ENCODE results near the gene IFT52. TPM values are rescaled to one million over a fixed set of nuclear protein-coding genes. Genes with fewer than 3 reads are reported as not detected.
A peak's percentile ranks its signal among the peaks of the same experiment; 100 is the strongest.

IFT52 gene
- total RNA-seq, 1 experiment from 2014 or later = 70.5 TPM

DNA sequence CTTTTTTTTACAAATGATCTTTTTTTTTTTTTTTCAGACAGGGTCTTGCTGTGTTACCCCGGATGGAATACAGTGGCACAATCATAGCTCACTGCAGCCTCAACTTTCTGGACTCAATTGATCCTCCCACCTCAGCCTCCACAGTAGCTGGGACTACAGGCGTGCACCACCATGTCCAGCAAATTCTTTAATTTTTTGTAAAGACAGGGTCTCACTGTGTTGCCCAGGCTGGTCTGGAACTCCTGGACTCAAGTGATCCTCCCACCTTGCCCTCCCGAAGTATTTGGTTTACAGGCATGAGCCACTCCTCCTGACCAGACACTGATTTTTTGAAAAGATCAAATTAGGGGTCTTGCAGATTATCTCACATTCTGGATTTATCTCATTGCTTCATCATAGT, 65.2 kb downstream of the IFT52 start:
- POLR2A ChIA-PET = no interaction called here
- CTCF ChIA-PET = interaction anchor here (0.7 kb wide), 1 partner anchor 542 kb away, joined by 4 read pairs; no protein-coding TSS in a partner anchor
- peaks cover 23% of the 10 kb centered on the region for H3K36me3 Mint-ChIP-seq (ENCODE audit: insufficient read depth, unreplicated experiment)
- no peaks in the 10 kb centered on the region for H3K27me3 Mint-ChIP-seq (ENCODE audit: insufficient read depth, unreplicated experiment)
- H3K27ac Mint-ChIP-seq (ENCODE audit: unreplicated experiment) = peak overlapping the region; percentile 100
- Histone ChIP-seq H3K9me3 (0 out of 2 replicates have a peak, but pooled peaks cover 3% of the 10 kb centered on the region), H3K27me3 (replicated peaks; ENCODE audit: control insufficient read depth, insufficient read depth, low read length) (no peaks in the 10 kb centered on the region), H3K4me1 (peaks cover 31% of the 10 kb centered on the region), H3K36me3 (ENCODE audit: control insufficient read depth, insufficient read depth, low read length) (no peaks in the 10 kb centered on the region), H3K4me3 (ENCODE audit: low read depth, low read length) (no peak overlapping the region)
- TF ChIP-seq, protein P1, sequence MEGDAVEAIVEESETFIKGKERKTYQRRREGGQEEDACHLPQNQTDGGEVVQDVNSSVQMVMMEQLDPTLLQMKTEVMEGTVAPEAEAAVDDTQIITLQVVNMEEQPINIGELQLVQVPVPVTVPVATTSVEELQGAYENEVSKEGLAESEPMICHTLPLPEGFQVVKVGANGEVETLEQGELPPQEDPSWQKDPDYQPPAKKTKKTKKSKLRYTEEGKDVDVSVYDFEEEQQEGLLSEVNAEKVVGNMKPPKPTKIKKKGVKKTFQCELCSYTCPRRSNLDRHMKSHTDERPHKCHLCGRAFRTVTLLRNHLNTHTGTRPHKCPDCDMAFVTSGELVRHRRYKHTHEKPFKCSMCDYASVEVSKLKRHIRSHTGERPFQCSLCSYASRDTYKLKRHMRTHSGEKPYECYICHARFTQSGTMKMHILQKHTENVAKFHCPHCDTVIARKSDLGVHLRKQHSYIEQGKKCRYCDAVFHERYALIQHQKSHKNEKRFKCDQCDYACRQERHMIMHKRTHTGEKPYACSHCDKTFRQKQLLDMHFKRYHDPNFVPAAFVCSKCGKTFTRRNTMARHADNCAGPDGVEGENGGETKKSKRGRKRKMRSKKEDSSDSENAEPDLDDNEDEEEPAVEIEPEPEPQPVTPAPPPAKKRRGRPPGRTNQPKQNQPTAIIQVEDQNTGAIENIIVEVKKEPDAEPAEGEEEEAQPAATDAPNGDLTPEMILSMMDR (IDR thresholded peaks at IDR 0.05; ENCODE audit: insufficient read depth in 1 of 2, low read depth in 1 of 2, low read length in 1 of 2, severe bottlenecking in 1 of 2, unreplicated experiment in 1 of 2) = no peak
- DNase-seq = peak in 1 of 2 experiments; percentile 21
- no peaks in the 10 kb centered on the region for H3K9me3 Mint-ChIP-seq (ENCODE audit: unreplicated experiment)
- BruUV-seq (replicated peaks) = no TSS peak
- H3K4me1 Mint-ChIP-seq (ENCODE audit: low read depth, unreplicated experiment) = no peaks in the 10 kb centered on the region
- intact Hi-C loops (cut with micrococcal nuclease; ENCODE audit: unreplicated experiment) = no loop called here
- H3K4me3 Mint-ChIP-seq (ENCODE audit: unreplicated experiment) = peak overlapping the region; percentile 100

GRCh38 chr20:43658069-43658722, 67.5 kb downstream of the IFT52 start:
- H3K36me3 ChIP-seq (ENCODE audit: control insufficient read depth, insufficient read depth, low read length) = no peaks in the 10 kb centered on the region
- no peaks in the 10 kb centered on the region for H3K27me3 Mint-ChIP-seq (ENCODE audit: insufficient read depth, unreplicated experiment)
- BruUV-seq (replicated peaks) = no TSS peak
- no peaks in the 10 kb centered on the region for H3K27me3 ChIP-seq (replicated peaks; ENCODE audit: control insufficient read depth, insufficient read depth, low read length)
- peaks cover 7% of the 10 kb centered on the region for H3K4me1 Mint-ChIP-seq (ENCODE audit: low read depth, unreplicated experiment)
- H3K4me3 Mint-ChIP-seq (ENCODE audit: unreplicated experiment) = peak overlapping the region; percentile 100
- H3K4me3 ChIP-seq (ENCODE audit: low read depth, low read length) = peak overlapping the region; percentile 78
- peaks cover 28% of the 10 kb centered on the region for H3K4me1 ChIP-seq
- CTCF ChIA-PET = interaction anchor here (0.7 to 1.0 kb wide), 3 partner anchors 116 to 273 kb away, joined by 3 read pairs; no protein-coding TSS in a partner anchor
- POLR2A ChIA-PET = no interaction called here
- peak; percentile 67 to 68 for DNase-seq
- TF ChIP-seq, protein P1 (IDR thresholded peaks at IDR 0.05; ENCODE audit: insufficient read depth in 1 of 2, low read depth in 1 of 2, low read length in 1 of 2, severe bottlenecking in 1 of 2, unreplicated experiment in 1 of 2) = peak; percentile 14 to 58
- intact Hi-C loops (cut with micrococcal nuclease; ENCODE audit: unreplicated experiment) = no loop called here
- no peaks in the 10 kb centered on the region for H3K9me3 ChIP-seq
- H3K36me3 Mint-ChIP-seq (ENCODE audit: insufficient read depth, unreplicated experiment) = peaks cover 13% of the 10 kb centered on the region
- H3K27ac Mint-ChIP-seq (ENCODE audit: unreplicated experiment) = peak overlapping the region; percentile 100
- no peaks in the 10 kb centered on the region for H3K9me3 Mint-ChIP-seq (ENCODE audit: unreplicated experiment)

GRCh38 chr20:43658723-43659419, 68.1 kb downstream of the IFT52 start:
- Mint-ChIP-seq H3K4me3 (ENCODE audit: unreplicated experiment) (peak overlapping the region; percentile 100), H3K27me3 (ENCODE audit: insufficient read depth, unreplicated experiment) (no peaks in the 10 kb centered on the region), H3K36me3 (ENCODE audit: insufficient read depth, unreplicated experiment) (peaks cover 12% of the 10 kb centered on the region), H3K4me1 (ENCODE audit: low read depth, unreplicated experiment) (peaks cover 7% of the 10 kb centered on the region), H3K27ac (ENCODE audit: unreplicated experiment) (peak overlapping the region; percentile 100), H3K9me3 (ENCODE audit: unreplicated experiment) (no peaks in the 10 kb centered on the region)
- H3K27me3 ChIP-seq (replicated peaks; ENCODE audit: control insufficient read depth, insufficient read depth, low read length) = no peaks in the 10 kb centered on the region
- intact Hi-C loops (cut with micrococcal nuclease; ENCODE audit: unreplicated experiment) = no loop called here
- no peak overlapping the region for H3K4me3 ChIP-seq (ENCODE audit: low read depth, low read length)
- DNase-seq = peak in 1 of 2 experiments; percentile 38
- TF ChIP-seq, protein P1 (IDR thresholded peaks at IDR 0.05; ENCODE audit: insufficient read depth in 1 of 2, low read depth in 1 of 2, low read length in 1 of 2, severe bottlenecking in 1 of 2, unreplicated experiment in 1 of 2) = peak in 1 of 2 experiments; percentile 33
- ChIA-PET POLR2A (no interaction called here), CTCF (interaction anchor here (0.6 to 1.0 kb wide), 4 partner anchors 117 to 272 kb away, joined by 3 read pairs; no protein-coding TSS in a partner anchor)
- H3K36me3 ChIP-seq (ENCODE audit: control insufficient read depth, insufficient read depth, low read length) = no peaks in the 10 kb centered on the region
- BruUV-seq (replicated peaks) = no TSS peak
- H3K4me1 ChIP-seq = peaks cover 30% of the 10 kb centered on the region
- no peaks in the 10 kb centered on the region for H3K9me3 ChIP-seq

Data from Caco-2 (cell line).